Measurements from ENCODE around the gene ARHGAP9.

- no peak for TF ChIP-seq CTCF (conservative IDR thresholded peaks at IDR 0.05)
- TF ChIP-seq ZFX (IDR thresholded peaks at IDR 0.05): no peak
Measured at GRCh38 chr12:57461917-57462250, 17.8 kb downstream of the ARHGAP9 start.
